Colonic mucosa (tissue), 4 donors: Measurements from ENCODE around the gene GPS1. TPM values are rescaled to one million over a fixed set of nuclear protein-coding genes. Genes with fewer than 3 reads are reported as not detected.

Experiments used
- DNase-seq: peaks from one replicate; pipeline ENCODE4 v3.0.0-alpha.2; 2020
- H3K27ac ChIP-seq: fragments of 200-600 bp; one replicate; pipeline ENCODE4 v1.8.0; 2021
- H3K27me3 ChIP-seq: fragments of 200-600 bp; one replicate; pipeline ENCODE4 v1.8.0; 2021
- H3K36me3 ChIP-seq: fragments of 200-600 bp; one replicate; pipeline ENCODE4 v1.8.0; 2021
- H3K4me1 ChIP-seq: fragments of 200-600 bp; one replicate; pipeline ENCODE4 v1.8.0; 2021; ENCODE audit warnings: mild to moderate bottlenecking
- H3K4me3 ChIP-seq: fragments of 200-600 bp; one replicate; pipeline ENCODE4 v1.8.0; 2021
- H3K9ac ChIP-seq, 2 donors: one replicate each; pipeline ENCODE4 v1.7.0; 2013; ENCODE audit warnings: control low read depth in 2 of 2, low read depth in 2 of 2, low read length in 2 of 2
- H3K9me3 ChIP-seq: fragments of 200-600 bp; one replicate; pipeline ENCODE4 v1.8.0; 2021
- intact Hi-C: fragments of 100-400 bp; cut with DNase I; formaldehyde crosslinking; loops from one replicate; pipeline ENCODE4 v1.14.1; 2022
- total RNA-seq, 2 donors: library from RNA; stranded (reverse); fragmentation: NEBNext Ultra II Directional in 1 of 2; extraction: Animal tissue kit (Norgen Biotek cat#: 25700) in 1 of 2; gene quantifications; one replicate each; pipeline ENCODE4 v1.2.1, GENCODE V29; 2021
- TF ChIP-seq, protein P1 (sequence below): fragments of 200-600 bp; IDR thresholded peaks from one replicate; pipeline ENCODE4 v1.8.0; 2022; ENCODE audit warnings: antibody characterized with exemption, mild to moderate bottlenecking
- donor health status: healthy.
- donor health status: DM: no; HTN: no; CAD: no.
- donor health status: DM: no; HTN: no; CAD: no.

The GPS1 gene
- total RNA-seq, 2 donors from 2014 or later: 70.8 to 129 TPM

DNA sequence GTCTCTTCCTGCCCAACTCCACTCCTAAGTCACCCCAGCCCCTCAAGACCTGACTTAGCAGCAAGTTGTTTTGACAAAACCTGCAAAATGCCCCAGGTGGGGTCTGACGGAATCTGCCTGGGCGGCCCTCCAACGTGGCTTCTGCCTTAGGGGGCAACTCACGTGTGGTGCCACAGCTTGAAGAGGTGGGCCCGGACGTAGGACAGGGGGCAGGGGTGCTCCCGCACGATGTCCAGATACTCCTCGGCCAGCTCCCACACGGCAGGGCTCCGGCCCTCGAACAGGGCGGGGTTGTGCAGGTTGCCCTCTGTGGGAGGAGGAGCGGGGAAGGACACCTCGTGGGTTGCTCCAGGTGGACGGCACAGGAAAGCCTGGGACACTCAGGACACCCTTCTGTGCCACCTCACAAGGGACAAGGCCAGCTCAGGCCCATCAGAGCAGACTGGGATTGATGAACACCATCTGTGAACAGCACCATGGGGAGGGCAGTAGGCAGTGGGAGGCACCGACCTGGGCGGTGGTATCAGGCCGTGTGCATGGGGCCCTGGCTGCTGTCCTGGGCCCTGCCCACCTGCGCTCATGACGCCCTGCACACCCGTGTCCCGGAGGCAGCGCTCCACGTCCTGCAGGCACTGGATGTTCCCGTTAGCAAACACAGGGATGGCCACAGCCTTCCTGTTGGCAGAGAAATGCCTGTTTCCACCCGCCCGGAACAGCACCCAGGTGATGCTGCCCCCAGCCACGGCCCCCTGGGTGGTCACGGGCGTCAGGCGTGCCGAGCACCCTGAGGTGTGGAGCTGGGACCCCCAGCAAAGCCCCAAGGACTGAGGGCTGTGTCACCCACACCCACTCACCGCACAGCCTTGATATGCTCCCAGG, 9.6 kb downstream of the GPS1 start:
- TF ChIP-seq, protein P1, sequence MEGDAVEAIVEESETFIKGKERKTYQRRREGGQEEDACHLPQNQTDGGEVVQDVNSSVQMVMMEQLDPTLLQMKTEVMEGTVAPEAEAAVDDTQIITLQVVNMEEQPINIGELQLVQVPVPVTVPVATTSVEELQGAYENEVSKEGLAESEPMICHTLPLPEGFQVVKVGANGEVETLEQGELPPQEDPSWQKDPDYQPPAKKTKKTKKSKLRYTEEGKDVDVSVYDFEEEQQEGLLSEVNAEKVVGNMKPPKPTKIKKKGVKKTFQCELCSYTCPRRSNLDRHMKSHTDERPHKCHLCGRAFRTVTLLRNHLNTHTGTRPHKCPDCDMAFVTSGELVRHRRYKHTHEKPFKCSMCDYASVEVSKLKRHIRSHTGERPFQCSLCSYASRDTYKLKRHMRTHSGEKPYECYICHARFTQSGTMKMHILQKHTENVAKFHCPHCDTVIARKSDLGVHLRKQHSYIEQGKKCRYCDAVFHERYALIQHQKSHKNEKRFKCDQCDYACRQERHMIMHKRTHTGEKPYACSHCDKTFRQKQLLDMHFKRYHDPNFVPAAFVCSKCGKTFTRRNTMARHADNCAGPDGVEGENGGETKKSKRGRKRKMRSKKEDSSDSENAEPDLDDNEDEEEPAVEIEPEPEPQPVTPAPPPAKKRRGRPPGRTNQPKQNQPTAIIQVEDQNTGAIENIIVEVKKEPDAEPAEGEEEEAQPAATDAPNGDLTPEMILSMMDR: no peak
- intact Hi-C loops: no loop called here
- no peak overlapping the region for H3K9ac ChIP-seq
- H3K27ac ChIP-seq: no peak overlapping the region
- no peak for DNase-seq
- H3K4me1 ChIP-seq: peaks cover 8% of the 10 kb centered on the region
- no peaks in the 10 kb centered on the region for H3K27me3 ChIP-seq
- peaks cover 19% of the 10 kb centered on the region for H3K36me3 ChIP-seq
- no peak overlapping the region for H3K4me3 ChIP-seq
- no peaks in the 10 kb centered on the region for H3K9me3 ChIP-seq

DNA sequence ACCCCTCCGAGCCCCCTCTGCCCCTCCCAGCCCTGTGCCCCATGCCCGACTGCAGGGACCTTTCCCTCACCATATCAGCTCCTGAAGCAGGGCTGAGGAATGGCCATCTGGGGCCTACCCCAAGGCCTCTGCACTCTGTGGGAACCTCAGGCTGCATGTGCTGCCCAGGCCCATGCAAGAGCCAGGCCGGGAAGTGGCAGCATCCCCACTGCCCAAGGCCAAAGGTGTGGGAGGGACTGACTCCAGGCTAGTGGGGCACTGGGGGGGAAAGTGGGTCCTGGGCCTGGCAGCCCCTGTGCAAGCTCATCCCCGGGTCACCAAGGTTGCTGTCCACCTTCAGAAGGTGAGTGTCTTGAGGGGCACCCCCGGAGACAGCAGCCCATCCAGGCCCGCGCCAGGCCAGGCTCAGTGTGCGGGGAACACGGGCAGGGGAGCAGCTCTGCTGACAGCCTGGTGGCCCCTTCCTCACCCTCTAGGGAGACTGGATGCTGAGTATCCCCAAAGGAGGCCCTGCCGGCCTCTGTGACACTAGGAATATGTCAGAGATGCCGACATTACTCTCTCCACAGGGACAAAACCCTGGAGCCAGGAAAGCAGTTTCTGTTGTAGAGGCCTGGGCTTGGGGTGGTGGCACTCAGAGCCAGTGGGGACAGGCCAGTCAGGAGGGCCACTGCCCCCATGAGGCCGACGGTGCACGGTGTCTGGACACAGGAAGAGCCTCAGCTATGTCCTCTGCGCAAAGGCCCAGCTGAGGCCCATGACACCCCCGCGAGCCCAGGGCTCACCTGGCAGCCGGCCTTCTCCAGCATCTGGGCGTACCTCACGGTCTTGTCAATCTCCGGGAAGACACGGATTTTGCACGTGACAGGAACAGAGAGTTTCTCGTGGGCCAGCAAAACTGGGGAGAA, 10.6 kb downstream of the GPS1 start:
- H3K4me1 ChIP-seq: peaks cover 8% of the 10 kb centered on the region
- no peak overlapping the region for H3K9ac ChIP-seq
- H3K36me3 ChIP-seq: peaks cover 19% of the 10 kb centered on the region
- no peak overlapping the region for H3K27ac ChIP-seq
- H3K9me3 ChIP-seq: no peaks in the 10 kb centered on the region
- no peaks in the 10 kb centered on the region for H3K27me3 ChIP-seq
- TF ChIP-seq, protein P1: no peak
- intact Hi-C loops: no loop called here
- no peak overlapping the region for H3K4me3 ChIP-seq
- no peak for DNase-seq

DNA sequence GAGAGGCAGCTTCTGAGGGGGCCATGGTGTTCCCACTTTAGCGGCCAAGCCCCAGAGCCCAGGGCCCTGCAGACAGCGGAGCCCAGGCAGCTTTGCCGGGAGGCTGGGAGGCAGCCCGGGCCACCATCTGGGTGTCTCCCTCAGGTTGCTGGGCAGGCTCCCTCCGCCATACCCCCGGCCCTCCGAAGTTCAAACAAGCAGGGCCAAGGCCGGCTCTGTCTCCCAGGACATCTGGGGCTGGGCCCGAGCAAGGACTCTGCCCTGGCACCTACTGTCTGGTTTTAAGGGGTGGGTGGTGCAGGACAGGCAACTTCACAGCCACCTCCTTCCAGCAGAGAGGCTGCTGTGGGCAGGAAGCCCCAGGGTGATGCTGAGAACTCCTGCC, 11.3 kb downstream of the GPS1 start:
- peaks cover 8% of the 10 kb centered on the region for H3K4me1 ChIP-seq
- peaks cover 19% of the 10 kb centered on the region for H3K36me3 ChIP-seq
- H3K27ac ChIP-seq: no peak overlapping the region
- no peaks in the 10 kb centered on the region for H3K9me3 ChIP-seq
- H3K4me3 ChIP-seq: no peak overlapping the region
- DNase-seq: no peak
- TF ChIP-seq, protein P1: no peak
- intact Hi-C loops: no loop called here
- no peaks in the 10 kb centered on the region for H3K27me3 ChIP-seq
- H3K9ac ChIP-seq: no peak overlapping the region

- DNase-seq: no peak
- Histone ChIP-seq H3K4me1 (peaks cover 8% of the 10 kb centered on the region), H3K4me3 (peak overlapping the region; percentile 98), H3K9ac (peak overlapping the region in 1 of 2 donors; percentile 72), H3K27ac (no peak overlapping the region), H3K9me3 (no peaks in the 10 kb centered on the region), H3K27me3 (no peaks in the 10 kb centered on the region), H3K36me3 (peaks cover 13% of the 10 kb centered on the region)
- intact Hi-C loops: no loop called here
- TF ChIP-seq, protein P1: no peak
These were observed 12.0 kb downstream of the GPS1 start for GRCh38 chr17:82063424-82064415.
